NB4 (cell line): ENCODE data around the gene LRRC3B.

Experiments
- POLR2A ChIP-seq: IDR thresholded peaks from 2 replicates; pipeline ENCODE4 v1.6.1; 2011; ENCODE audit warnings: mild to moderate bottlenecking; ENCODE audit not compliant: insufficient read length; ENCODE audit errors: extremely low read depth
- TF ChIP-seq, protein P1 (sequence below): IDR thresholded peaks from one replicate; pipeline ENCODE4 v1.5.1; 2012; ENCODE audit warnings: low read depth, low read length
- TF ChIP-seq, protein P2 (sequence below): IDR thresholded peaks from 2 replicates; pipeline ENCODE4 v1.6.1; 2011; ENCODE audit warnings: low read depth, low read length

DNA sequence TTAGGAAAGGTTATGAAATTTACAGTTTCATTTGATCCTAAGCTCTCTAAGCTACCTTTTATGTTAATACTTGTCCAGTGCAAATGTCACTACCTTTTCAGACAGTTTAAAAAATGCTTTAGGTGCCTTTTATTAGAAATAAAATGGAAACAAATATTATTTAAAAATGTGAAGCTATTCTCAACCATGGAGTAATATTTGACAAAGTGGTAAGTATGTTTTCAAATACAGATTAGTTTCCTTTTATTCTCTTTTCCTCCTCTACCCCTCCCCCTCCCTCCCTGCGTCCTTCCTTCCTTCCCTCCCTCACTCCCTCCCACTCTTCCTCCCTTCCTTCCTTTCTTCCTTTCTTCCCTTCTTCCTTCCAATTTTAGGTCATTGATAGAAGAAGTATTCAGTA is 6.3 kb downstream of the LRRC3B start:
- TF ChIP-seq, protein P1, sequence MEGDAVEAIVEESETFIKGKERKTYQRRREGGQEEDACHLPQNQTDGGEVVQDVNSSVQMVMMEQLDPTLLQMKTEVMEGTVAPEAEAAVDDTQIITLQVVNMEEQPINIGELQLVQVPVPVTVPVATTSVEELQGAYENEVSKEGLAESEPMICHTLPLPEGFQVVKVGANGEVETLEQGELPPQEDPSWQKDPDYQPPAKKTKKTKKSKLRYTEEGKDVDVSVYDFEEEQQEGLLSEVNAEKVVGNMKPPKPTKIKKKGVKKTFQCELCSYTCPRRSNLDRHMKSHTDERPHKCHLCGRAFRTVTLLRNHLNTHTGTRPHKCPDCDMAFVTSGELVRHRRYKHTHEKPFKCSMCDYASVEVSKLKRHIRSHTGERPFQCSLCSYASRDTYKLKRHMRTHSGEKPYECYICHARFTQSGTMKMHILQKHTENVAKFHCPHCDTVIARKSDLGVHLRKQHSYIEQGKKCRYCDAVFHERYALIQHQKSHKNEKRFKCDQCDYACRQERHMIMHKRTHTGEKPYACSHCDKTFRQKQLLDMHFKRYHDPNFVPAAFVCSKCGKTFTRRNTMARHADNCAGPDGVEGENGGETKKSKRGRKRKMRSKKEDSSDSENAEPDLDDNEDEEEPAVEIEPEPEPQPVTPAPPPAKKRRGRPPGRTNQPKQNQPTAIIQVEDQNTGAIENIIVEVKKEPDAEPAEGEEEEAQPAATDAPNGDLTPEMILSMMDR = no peak
- no peak for TF ChIP-seq POLR2A
- TF ChIP-seq, protein P2, sequence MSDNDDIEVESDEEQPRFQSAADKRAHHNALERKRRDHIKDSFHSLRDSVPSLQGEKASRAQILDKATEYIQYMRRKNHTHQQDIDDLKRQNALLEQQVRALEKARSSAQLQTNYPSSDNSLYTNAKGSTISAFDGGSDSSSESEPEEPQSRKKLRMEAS = no peak
